H1 (cell line): ENCODE data around the gene ACVR2B. TPM values are rescaled to one million over a fixed set of nuclear protein-coding genes. Genes with fewer than 3 reads are reported as not detected.

ENCODE experiments used
- CTCF ChIA-PET: fragments of 300-600 bp; sonication (Branson Sonifier 250); formaldehyde crosslinking; loops from one replicate; lab custom pipeline; 2021; ENCODE audit not compliant: partially characterized antibody; lab: Charles Lee
- POLR2A ChIA-PET: fragments of 300-600 bp; sonication (Branson Sonifier 250); formaldehyde crosslinking; loops from one replicate; lab custom pipeline; 2021; ENCODE audit warnings: inconsistent platforms; ENCODE audit not compliant: partially characterized antibody; lab: Charles Lee
- DNase-seq, 2 experiments: peaks; one replicate each; pipeline versions ENCODE4 v3.0.0 to v3.0.0-alpha.2; 2010 to 2022; ENCODE audit warnings: low spot score in 2 of 2, low read depth in 1 of 2, mixed read lengths in 1 of 2
- FAIRE-seq: peaks from 2 replicates; lab custom pipeline; 2011; peaks lifted over from hg19 to GRCh38; lab: Jason Lieb, UNC
- H2AFZ ChIP-seq: 2 replicates; pipeline ENCODE4 v1.8.1; 2012; ENCODE audit warnings: low read length, inconsistent platforms
- H2AK5ac ChIP-seq: 2 replicates; pipeline ENCODE4 v1.6.1; 2013; ENCODE audit warnings: low read depth, low read length
- H2BK120ac ChIP-seq: replicated peaks from 2 replicates; pipeline ENCODE3; 2013; ENCODE audit warnings: low read depth, low read length, inconsistent platforms
- H2BK12ac ChIP-seq: 2 replicates; pipeline ENCODE4 v1.6.1; 2013; ENCODE audit warnings: low read depth, low read length
- H2BK15ac ChIP-seq: 2 replicates; pipeline ENCODE4 v1.6.1; 2013; ENCODE audit warnings: low read length
- H2BK20ac ChIP-seq: 2 replicates; pipeline ENCODE4 v1.6.1; 2013; ENCODE audit warnings: low read length
- H2BK5ac ChIP-seq: 2 replicates; pipeline ENCODE4 v1.6.1; 2013; ENCODE audit warnings: low read depth, low read length
- H3K14ac ChIP-seq: 2 replicates; pipeline ENCODE4 v1.6.1; 2013; ENCODE audit warnings: inconsistent platforms; ENCODE audit not compliant: insufficient read length
- H3K18ac ChIP-seq: 2 replicates; pipeline ENCODE4 v1.6.1; 2013; ENCODE audit warnings: low read length; ENCODE audit errors: extremely low read depth
- H3K23ac ChIP-seq: 2 replicates; pipeline ENCODE4 v1.6.1; 2013; ENCODE audit warnings: inconsistent platforms; ENCODE audit not compliant: insufficient read length
- H3K23me2 ChIP-seq: 2 replicates; pipeline ENCODE4 v1.6.1; 2013; ENCODE audit warnings: low read depth, low read length
- H3K27ac ChIP-seq: 2 replicates; pipeline ENCODE4 v1.6.1; 2011; ENCODE audit warnings: low read depth, low read length, inconsistent platforms
- H3K27me3 ChIP-seq, 4 experiments: replicated peaks in 1 of 4; 1 replicate in 1 of 4; 2 replicates in 3 of 4; pipeline versions ENCODE4 v1.6.1 to v1.8.1; 2011 to 2013; ENCODE audit warnings: low read length in 3 of 4, mild to moderate bottlenecking in 3 of 4, inconsistent platforms in 2 of 4, mixed read lengths in 2 of 4, moderate library complexity in 1 of 4; ENCODE audit not compliant: control insufficient read depth in 3 of 4, insufficient read depth in 3 of 4; ENCODE audit errors: extremely low read depth in 1 of 4
- H3K36me3 ChIP-seq, 4 experiments: 2 replicates each; pipeline versions ENCODE4 v1.6.1 to v1.8.1; 2011 to 2013; ENCODE audit warnings: mild to moderate bottlenecking in 4 of 4, low read length in 3 of 4, moderate library complexity in 2 of 4, control low read depth in 1 of 4, inconsistent platforms in 1 of 4; ENCODE audit not compliant: insufficient read depth in 4 of 4, control insufficient read depth in 2 of 4
- H3K4ac ChIP-seq: replicated peaks from 2 replicates; pipeline ENCODE3; 2013; ENCODE audit warnings: low read length, low read depth, mixed read lengths, inconsistent platforms; ENCODE audit not compliant: insufficient read length
- H3K4me1 ChIP-seq, 4 experiments: replicated peaks in 1 of 4; 1 replicate in 1 of 4; 2 replicates in 3 of 4; pipeline versions ENCODE4 v1.6.1 to v1.8.1; 2011 to 2013; ENCODE audit warnings: low read length in 3 of 4, inconsistent platforms in 2 of 4, mixed read lengths in 1 of 4; ENCODE audit not compliant: insufficient read depth in 4 of 4, control insufficient read depth in 3 of 4
- H3K4me2 ChIP-seq, 2 experiments: 2 replicates each; pipeline versions ENCODE4 v1.6.1 to v1.8.1; 2011 to 2013; ENCODE audit warnings: low read depth in 2 of 2, low read length in 2 of 2, control low read depth in 1 of 2, inconsistent platforms in 1 of 2, mild to moderate bottlenecking in 1 of 2; ENCODE audit not compliant: insufficient read depth in 1 of 2
- H3K4me3 ChIP-seq, 4 experiments: fragments of 200-600, 300-600 bp in 1 of 4; sonication (generic), shearing (Covaris generic), sonication (Bioruptor Twin) in 1 of 4; 2 replicates each; pipeline versions ENCODE4 v1.5.1 to v1.8.1; 2011 to 2016; ENCODE audit warnings: low read length in 4 of 4, low read depth in 3 of 4, control low read depth in 2 of 4, inconsistent platforms in 2 of 4, mild to moderate bottlenecking in 2 of 4, mixed read lengths in 1 of 4, moderate library complexity in 1 of 4; ENCODE audit not compliant: insufficient read depth in 2 of 4; ENCODE audit errors: extremely low read depth in 1 of 4
- H3K56ac ChIP-seq: replicated peaks from 2 replicates; pipeline ENCODE3; 2013; ENCODE audit warnings: low read depth, mild to moderate bottlenecking, mixed read lengths, low read length, inconsistent platforms; ENCODE audit not compliant: insufficient read length
- H3K79me1 ChIP-seq: 2 replicates; pipeline ENCODE4 v1.6.1; 2013; ENCODE audit warnings: low read depth, low read length, control low read depth
- H3K79me2 ChIP-seq, 2 experiments: 2 replicates each; pipeline versions ENCODE4 v1.6.1 to v1.8.1; 2012 to 2013; ENCODE audit warnings: low read length in 2 of 2, mild to moderate bottlenecking in 2 of 2, inconsistent platforms in 1 of 2; ENCODE audit not compliant: insufficient read depth in 2 of 2, control insufficient read depth in 1 of 2
- H3K9ac ChIP-seq, 4 experiments: replicated peaks in 1 of 4; 1 replicate in 1 of 4; 2 replicates in 3 of 4; pipeline versions ENCODE4 v1.6.1 to v1.8.1; 2011 to 2013; ENCODE audit warnings: low read depth in 3 of 4, low read length in 3 of 4, control low read depth in 2 of 4, mild to moderate bottlenecking in 2 of 4, moderate library complexity in 2 of 4, inconsistent platforms in 1 of 4; ENCODE audit errors: extremely low read depth in 1 of 4
- H3K9me3 ChIP-seq, 2 experiments: 2 replicates each; pipeline versions ENCODE4 v1.6.1 to v1.8.1; 2012 to 2013; ENCODE audit warnings: mild to moderate bottlenecking in 2 of 2, moderate library complexity in 2 of 2, control low read depth in 1 of 2, inconsistent platforms in 1 of 2, low read depth in 1 of 2, low read length in 1 of 2, mixed read lengths in 1 of 2; ENCODE audit not compliant: insufficient read depth in 2 of 2
- H4K20me1 ChIP-seq, 2 experiments: replicated peaks in 1 of 2; 2 replicates each; pipeline versions ENCODE3 to v1.8.1; 2011 to 2013; ENCODE audit warnings: inconsistent platforms in 2 of 2, low read length in 2 of 2, mild to moderate bottlenecking in 1 of 2; ENCODE audit not compliant: insufficient read depth in 2 of 2, control insufficient read depth in 1 of 2
- H4K5ac ChIP-seq: 2 replicates; pipeline ENCODE4 v1.6.1; 2013; ENCODE audit warnings: low read length, low read depth, mixed read lengths, inconsistent platforms; ENCODE audit not compliant: insufficient read length
- H4K8ac ChIP-seq: 2 replicates; pipeline ENCODE4 v1.8.0; 2013; ENCODE audit warnings: mild to moderate bottlenecking, moderate library complexity, low read length, inconsistent platforms; ENCODE audit not compliant: insufficient read depth; ENCODE audit errors: extremely low read depth
- H4K91ac ChIP-seq: replicated peaks from 2 replicates; pipeline ENCODE3; 2013; ENCODE audit warnings: low read length, mixed read lengths, inconsistent platforms; ENCODE audit not compliant: insufficient read length
- CREB1 ChIP-seq: IDR thresholded peaks from 2 replicates; pipeline ENCODE4 v1.6.1; 2012; ENCODE audit warnings: inconsistent platforms
- CTBP2 ChIP-seq: IDR thresholded peaks from 2 replicates; pipeline ENCODE4 v1.7.0; 2011; ENCODE audit warnings: borderline replicate concordance, mild to moderate bottlenecking, moderate library complexity, mixed read lengths, low read length; ENCODE audit not compliant: insufficient read depth, insufficient read length
- EP300 ChIP-seq, 2 experiments: IDR thresholded peaks; 1 replicate in 1 of 2; 2 replicates in 1 of 2; pipeline ENCODE4 v1.6.1; 2011 to 2012; ENCODE audit warnings: low read depth in 2 of 2, low read length in 2 of 2, mild to moderate bottlenecking in 2 of 2, borderline replicate concordance in 1 of 2, inconsistent platforms in 1 of 2, moderate library complexity in 1 of 2
- JUND ChIP-seq: IDR thresholded peaks from 2 replicates; pipeline ENCODE4 v1.6.1; 2011; ENCODE audit warnings: mild to moderate bottlenecking, improper control_type of control experiment, low read length
- KDM1A ChIP-seq: fragments of 200-600, 300-600 bp; sonication (generic); IDR thresholded peaks from 2 replicates; pipeline ENCODE4 v1.7.1; 2016; ENCODE audit warnings: mild to moderate bottlenecking, low read length, borderline replicate concordance
- POLR2A ChIP-seq, 2 experiments: IDR thresholded peaks; 1 replicate in 1 of 2; 2 replicates in 1 of 2; pipeline ENCODE4 v1.6.1; 2011; ENCODE audit warnings: low read depth in 2 of 2, low read length in 2 of 2, mild to moderate bottlenecking in 2 of 2; ENCODE audit errors: control extremely low read depth in 1 of 2
- RFX5 ChIP-seq: IDR thresholded peaks from 2 replicates; pipeline ENCODE4 v1.6.1; 2011; ENCODE audit warnings: low read depth, low read length, improper control_type of control experiment, borderline replicate concordance
- SP1 ChIP-seq: IDR thresholded peaks from 2 replicates; pipeline ENCODE4 v1.6.1; 2011; ENCODE audit warnings: low read depth, low read length
- TAF1 ChIP-seq: IDR thresholded peaks from 2 replicates; pipeline ENCODE4 v1.6.1; 2011; ENCODE audit warnings: mild to moderate bottlenecking, low read depth, low read length
- TAF7 ChIP-seq: optimal IDR thresholded peaks from 2 replicates; pipeline ENCODE3; 2011; ENCODE audit warnings: low read depth, mild to moderate bottlenecking, inconsistent platforms, low read length, moderate library complexity, borderline replicate concordance
- WGBS, 2 experiments: shearing (Covaris generic) in 1 of 2; methylation state at CpG; one replicate each; pipeline versions ENCODE4 v1.1.6 to v1.1.7; 2013 to 2015; ENCODE audit warnings: low lambda C conversion rate in 2 of 2, mixed read lengths in 2 of 2, inconsistent platforms in 1 of 2, low coverage in 1 of 2, missing lambda C conversion rate in 1 of 2; ENCODE audit not compliant: insufficient replicate concordance in 2 of 2, insufficient coverage in 1 of 2, insufficient read length in 1 of 2; ENCODE audit errors: extremely low coverage in 1 of 2, missing lambda C conversion rate in 1 of 2; 5-methylcytosine and 5-hydroxymethylcytosine counted together
- polyA plus RNA-seq, 7 experiments: library from polyadenylated mRNA; depleted of rRNA in 3 of 7; stranded (reverse) in 5 of 7; unstranded in 2 of 7; fragments of >200 nt in 5 of 7; fragments of 200-250 nt in 2 of 7; gene quantifications; 1 replicate in 5 of 7; 2 replicates in 1 of 7; 4 replicates in 1 of 7; pipeline versions ENCODE4 v1.2.1 to v1.2.3, GENCODE V29; 2011 to 2013; ENCODE audit warnings: missing spikeins in 2 of 7, mixed read lengths in 2 of 7
- total RNA-seq: library from RNA; stranded (reverse); fragmentation: NEBNext Ultra II Directional; extraction: Animal tissue kit (Norgen Biotek cat#: 25700); gene quantifications from 2 replicates; pipeline ENCODE4 v1.2.1, GENCODE V29; 2021
- TF ChIP-seq, protein P1 (sequence below): IDR thresholded peaks from 2 replicates; pipeline ENCODE4 v1.6.1; 2011; ENCODE audit warnings: low read length, improper control_type of control experiment
- TF ChIP-seq, protein P2 (sequence below): IDR thresholded peaks from 2 replicates; pipeline ENCODE4 v1.6.1; 2011; ENCODE audit warnings: low read depth, mild to moderate bottlenecking, low read length; ENCODE audit not compliant: insufficient read depth
- TF ChIP-seq, protein P3 (sequence below): IDR thresholded peaks from 2 replicates; pipeline ENCODE4 v1.6.1; 2012; ENCODE audit warnings: inconsistent platforms

The ACVR2B gene
- total and polyA plus RNA-seq, 2 of the 8 experiments (the other 6 are each of a cell fraction or from before 2014, with no cell fraction given) = 24.7 to 109 TPM

- no peaks in the 10 kb centered on the region for H4K20me1 ChIP-seq
- WGBS, 2 experiments = 86% methylated on average over 3 of the region's 3 CpGs; no CpG with 5 or more reads in 1 of the 2 experiments
- POLR2A ChIA-PET = no interaction called here
- no peak overlapping the region for H3K4ac ChIP-seq
- H3K9me3 ChIP-seq = no peaks in the 10 kb centered on the region
- H4K91ac ChIP-seq = no peak overlapping the region
- H3K79me2 ChIP-seq = no peaks in the 10 kb centered on the region
- H2BK12ac ChIP-seq = no peak overlapping the region
- H3K4me1 ChIP-seq = no peaks in the 10 kb centered on the region
- H2BK5ac ChIP-seq = no peak overlapping the region
- TF ChIP-seq RFX5 (no peak), TAF1 (no peak), CTBP2 (no peak), POLR2A (IDR thresholded peaks at IDR 0.05; ENCODE audit: control extremely low read depth in 1 of 2, low read depth in 2 of 2, low read length in 2 of 2) (no peak), KDM1A (no peak), TAF7 (no peak), JUND (no peak), EP300 (IDR thresholded peaks at IDR 0.05; ENCODE audit: borderline replicate concordance in 1 of 2, low read depth in 2 of 2, low read length in 2 of 2) (no peak), SP1 (no peak), CREB1 (no peak)
- TF ChIP-seq, protein P1, sequence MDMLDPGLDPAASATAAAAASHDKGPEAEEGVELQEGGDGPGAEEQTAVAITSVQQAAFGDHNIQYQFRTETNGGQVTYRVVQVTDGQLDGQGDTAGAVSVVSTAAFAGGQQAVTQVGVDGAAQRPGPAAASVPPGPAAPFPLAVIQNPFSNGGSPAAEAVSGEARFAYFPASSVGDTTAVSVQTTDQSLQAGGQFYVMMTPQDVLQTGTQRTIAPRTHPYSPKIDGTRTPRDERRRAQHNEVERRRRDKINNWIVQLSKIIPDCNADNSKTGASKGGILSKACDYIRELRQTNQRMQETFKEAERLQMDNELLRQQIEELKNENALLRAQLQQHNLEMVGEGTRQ = no peak
- TF ChIP-seq, protein P2, sequence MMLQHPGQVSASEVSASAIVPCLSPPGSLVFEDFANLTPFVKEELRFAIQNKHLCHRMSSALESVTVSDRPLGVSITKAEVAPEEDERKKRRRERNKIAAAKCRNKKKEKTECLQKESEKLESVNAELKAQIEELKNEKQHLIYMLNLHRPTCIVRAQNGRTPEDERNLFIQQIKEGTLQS = no peak
- TF ChIP-seq, protein P3, sequence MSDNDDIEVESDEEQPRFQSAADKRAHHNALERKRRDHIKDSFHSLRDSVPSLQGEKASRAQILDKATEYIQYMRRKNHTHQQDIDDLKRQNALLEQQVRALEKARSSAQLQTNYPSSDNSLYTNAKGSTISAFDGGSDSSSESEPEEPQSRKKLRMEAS = no peak
- TF ChIP-seq, all 59 proteins: peak for 0
- peaks cover 0 to 13% (median 5%) of the 10 kb centered on the region in 4 experiments; a peak in 5 of 8 replicates for H3K36me3 ChIP-seq
- DNase-seq (no peak), FAIRE-seq (no peak)
- H2BK120ac ChIP-seq = no peak overlapping the region
- no peak overlapping the region for H3K23ac ChIP-seq
- H3K4me2 ChIP-seq = no peak overlapping the region
- no peak overlapping the region for H3K4me3 ChIP-seq
- H3K23me2 ChIP-seq = no peaks in the 10 kb centered on the region; the same call in 1 of the 2 replicates
- no peak overlapping the region for H2AFZ ChIP-seq
- no peak overlapping the region for H4K5ac ChIP-seq
- no peak overlapping the region for H3K18ac ChIP-seq
- no peak overlapping the region for H2AK5ac ChIP-seq
- no peaks in the 10 kb centered on the region for H3K79me1 ChIP-seq
- H3K27me3 ChIP-seq = no peaks in the 10 kb centered on the region
- no peak overlapping the region for H3K14ac ChIP-seq
- H3K56ac ChIP-seq = no peak overlapping the region
- H3K27ac ChIP-seq = no peak overlapping the region
- H2BK15ac ChIP-seq = no peak overlapping the region
- H3K9ac ChIP-seq = no peak overlapping the region
- no peak overlapping the region for H2BK20ac ChIP-seq
- CTCF ChIA-PET = interaction anchor here (1.4 to 3.7 kb wide), 2 partner anchors 9 to 13 kb away, joined by 5 to 18 read pairs; no protein-coding TSS in a partner anchor
- no peak overlapping the region for H4K8ac ChIP-seq
These were observed 57.9 kb downstream of the ACVR2B start for GRCh38 chr3:38511546-38511945.
